Measurements from ENCODE around the gene EXOC6B.

EXOC6B gene

DNA sequence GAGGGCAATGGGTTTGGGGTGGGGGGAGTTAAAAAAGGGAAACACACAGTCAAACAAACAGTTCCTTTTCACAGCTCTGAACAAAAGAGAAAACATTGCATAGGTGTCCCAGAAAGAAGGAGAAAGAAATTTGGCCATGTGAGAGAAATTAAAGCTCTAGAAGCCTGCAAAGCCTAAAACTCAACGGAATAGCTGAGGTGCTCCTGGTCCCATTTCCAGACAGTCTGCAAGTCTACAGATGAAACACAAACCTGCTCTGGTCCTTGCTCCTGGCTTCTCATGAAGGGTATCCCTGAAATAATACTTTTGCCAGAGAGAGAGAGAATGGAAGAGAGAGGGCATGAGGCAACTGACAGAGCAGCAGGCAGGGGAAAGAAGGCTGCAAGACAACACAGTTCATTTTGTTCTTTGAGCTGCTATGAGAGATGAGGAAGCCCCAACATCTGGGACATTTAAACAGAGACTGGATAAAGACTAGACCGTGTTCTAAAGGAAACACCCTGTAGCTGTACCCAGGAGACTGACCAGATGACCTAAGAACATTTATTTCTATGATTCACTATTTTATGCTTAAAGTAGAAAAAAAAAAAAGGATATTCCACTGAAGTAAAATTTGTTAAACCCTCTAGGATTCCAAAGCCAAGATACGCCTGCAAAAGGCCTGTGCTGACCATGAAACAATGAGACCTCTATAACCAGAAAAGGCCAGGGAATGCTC is 620.9 kb downstream of the EXOC6B start:
- TF ChIP-seq, protein P1, sequence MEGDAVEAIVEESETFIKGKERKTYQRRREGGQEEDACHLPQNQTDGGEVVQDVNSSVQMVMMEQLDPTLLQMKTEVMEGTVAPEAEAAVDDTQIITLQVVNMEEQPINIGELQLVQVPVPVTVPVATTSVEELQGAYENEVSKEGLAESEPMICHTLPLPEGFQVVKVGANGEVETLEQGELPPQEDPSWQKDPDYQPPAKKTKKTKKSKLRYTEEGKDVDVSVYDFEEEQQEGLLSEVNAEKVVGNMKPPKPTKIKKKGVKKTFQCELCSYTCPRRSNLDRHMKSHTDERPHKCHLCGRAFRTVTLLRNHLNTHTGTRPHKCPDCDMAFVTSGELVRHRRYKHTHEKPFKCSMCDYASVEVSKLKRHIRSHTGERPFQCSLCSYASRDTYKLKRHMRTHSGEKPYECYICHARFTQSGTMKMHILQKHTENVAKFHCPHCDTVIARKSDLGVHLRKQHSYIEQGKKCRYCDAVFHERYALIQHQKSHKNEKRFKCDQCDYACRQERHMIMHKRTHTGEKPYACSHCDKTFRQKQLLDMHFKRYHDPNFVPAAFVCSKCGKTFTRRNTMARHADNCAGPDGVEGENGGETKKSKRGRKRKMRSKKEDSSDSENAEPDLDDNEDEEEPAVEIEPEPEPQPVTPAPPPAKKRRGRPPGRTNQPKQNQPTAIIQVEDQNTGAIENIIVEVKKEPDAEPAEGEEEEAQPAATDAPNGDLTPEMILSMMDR (conservative IDR thresholded peaks at IDR 0.05; ENCODE audit: low read length) = no peak
- peak; percentile 11 for DNase-seq (ENCODE audit: low read depth)

DNA sequence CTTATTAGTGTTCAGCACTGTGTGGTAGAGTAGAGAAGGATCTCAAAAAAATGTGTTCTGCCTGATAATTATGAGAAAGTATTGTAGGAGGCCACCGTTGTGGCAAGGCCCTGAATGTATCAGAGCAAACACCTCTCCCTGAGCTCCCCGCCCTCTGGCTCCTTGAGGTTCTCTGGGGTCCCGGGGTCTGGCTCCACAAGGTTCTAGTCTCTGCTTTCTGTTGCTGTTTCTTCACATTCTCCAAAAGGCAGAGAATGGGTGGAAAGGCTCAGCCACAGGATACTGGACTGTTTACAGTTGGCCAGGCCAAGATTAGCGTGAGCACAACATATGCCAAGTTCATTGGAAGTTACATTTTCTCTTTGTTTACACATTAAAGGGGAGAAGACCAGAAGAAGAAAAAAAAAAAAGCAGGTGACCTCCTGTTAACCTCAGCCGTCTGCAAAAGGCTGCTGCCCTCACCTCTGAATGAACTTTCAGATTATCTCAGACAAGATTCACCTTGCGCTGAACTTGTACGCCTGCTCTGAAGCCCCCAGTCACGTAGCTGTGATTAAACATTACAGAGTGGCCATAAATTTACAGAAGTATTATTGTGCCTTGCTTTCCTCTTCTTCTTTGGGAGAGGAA is 621.6 kb downstream of the EXOC6B start:
- DNase-seq (ENCODE audit: low read depth) = peak; percentile 2
- TF ChIP-seq, protein P1 (conservative IDR thresholded peaks at IDR 0.05; ENCODE audit: low read length) = no peak

More for the DNA sequence above, 620.9 kb downstream of the EXOC6B start:
- H3K4me3 ChIP-seq (ENCODE audit: low read length) = no peak overlapping the region

DNA sequence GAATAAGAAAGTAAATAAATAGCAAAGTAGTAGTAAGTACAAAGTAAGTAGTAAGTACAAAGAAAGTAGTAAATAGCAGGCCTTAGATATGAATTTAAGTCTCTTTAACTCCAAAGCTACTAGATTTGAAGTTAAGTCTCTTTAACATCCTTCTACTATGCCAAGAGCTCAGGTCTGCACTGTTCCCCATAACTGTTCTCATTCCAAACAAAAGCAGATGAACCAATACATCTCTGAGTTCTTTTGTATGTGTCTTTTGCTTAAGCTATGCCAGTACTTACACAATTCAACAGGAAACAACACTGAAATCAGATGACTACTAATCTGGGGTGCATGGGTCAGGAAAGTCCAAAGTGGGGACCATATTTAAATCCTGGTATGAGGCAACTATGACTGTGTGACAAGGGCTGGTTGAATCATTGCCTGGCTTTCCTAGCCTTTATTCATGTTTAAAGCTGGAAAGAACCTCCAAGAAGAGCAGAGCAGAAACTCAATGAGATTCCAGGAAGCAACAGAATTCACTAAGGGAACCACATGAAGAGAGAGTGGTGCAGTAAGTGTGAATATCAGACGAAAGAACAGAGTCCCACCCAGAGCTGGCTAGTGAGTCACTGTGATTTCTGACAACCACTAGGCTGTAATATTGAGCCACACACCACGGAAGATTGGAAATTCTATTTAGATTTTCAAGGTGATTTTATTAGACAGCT is 627.1 kb downstream of the EXOC6B start:
- TF ChIP-seq, protein P1 (conservative IDR thresholded peaks at IDR 0.05; ENCODE audit: low read length) = peak; percentile 54
- peak; percentile 78 for DNase-seq (ENCODE audit: low read depth)
- H3K4me3 ChIP-seq (ENCODE audit: low read length) = no peak overlapping the region

More for the DNA sequence above, 621.6 kb downstream of the EXOC6B start:
- no peak overlapping the region for H3K4me3 ChIP-seq (ENCODE audit: low read length)

DNA sequence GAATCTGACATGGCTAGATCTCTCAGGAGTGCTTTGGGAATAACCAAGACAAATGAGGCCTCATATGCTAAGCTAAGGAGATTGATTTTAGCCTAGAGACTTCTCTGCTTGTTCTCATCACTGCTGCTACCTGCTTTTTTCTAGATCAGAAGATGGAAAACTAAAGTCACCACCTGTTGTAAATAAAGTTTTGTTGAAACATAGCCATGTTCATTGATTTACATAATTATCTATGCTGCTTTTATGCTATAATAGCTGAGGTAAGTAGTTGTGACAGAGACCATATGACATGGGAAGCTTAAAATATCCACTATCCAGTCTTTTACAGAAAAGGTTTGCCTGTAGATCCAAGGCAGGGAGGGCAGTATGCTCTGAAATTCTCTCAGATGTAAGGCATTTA is 632.1 kb downstream of the EXOC6B start:
- TF ChIP-seq, protein P1 (conservative IDR thresholded peaks at IDR 0.05; ENCODE audit: low read length) = no peak
- no peak for DNase-seq (ENCODE audit: low read depth)
- no peak overlapping the region for H3K4me3 ChIP-seq (ENCODE audit: low read length)

DNA sequence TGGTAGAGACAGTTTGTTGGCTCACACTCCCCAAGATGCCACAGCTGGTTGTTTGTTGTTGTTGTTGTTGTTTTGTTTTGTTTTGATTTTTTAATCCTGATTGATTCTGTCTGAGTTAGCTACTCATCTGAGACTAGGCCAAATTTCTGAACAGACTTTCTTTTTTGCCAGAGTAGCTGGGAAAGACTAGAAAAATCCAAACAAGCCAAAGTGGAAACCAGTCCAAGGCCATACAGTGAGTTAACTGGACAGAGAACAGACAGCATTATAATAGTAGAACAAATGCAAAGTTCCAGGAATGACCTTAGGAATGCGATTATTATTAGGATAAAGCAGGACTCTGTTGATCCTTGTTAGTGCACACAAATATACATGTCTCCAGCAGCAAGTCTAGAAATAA is 634.4 kb downstream of the EXOC6B start:
- DNase-seq (ENCODE audit: low read depth) = no peak
- TF ChIP-seq, protein P1 (conservative IDR thresholded peaks at IDR 0.05; ENCODE audit: low read length) = no peak
- H3K4me3 ChIP-seq (ENCODE audit: low read length) = no peak overlapping the region

DNA sequence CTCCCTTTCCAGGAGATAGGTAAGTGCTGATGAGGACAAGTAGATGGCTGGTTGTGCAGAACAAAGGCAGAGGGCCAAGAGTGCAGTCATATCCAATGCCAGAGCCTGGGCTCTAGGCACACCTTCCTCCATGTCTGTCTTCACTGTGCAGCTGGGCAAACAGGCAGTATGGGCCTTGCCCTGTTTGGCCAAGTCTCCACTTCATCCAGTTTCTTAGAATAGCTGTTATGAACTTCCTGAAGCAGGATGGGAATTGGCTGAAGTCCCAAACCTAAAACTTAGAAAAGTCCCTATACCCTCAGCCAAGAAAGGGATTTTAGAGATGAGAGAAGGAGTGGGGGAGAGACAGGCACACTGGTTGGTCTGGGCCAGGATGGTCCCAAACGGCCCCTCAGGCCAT is 640.6 kb downstream of the EXOC6B start:
- DNase-seq (ENCODE audit: low read depth) = no peak
- TF ChIP-seq, protein P1 (conservative IDR thresholded peaks at IDR 0.05; ENCODE audit: low read length) = no peak
- H3K4me3 ChIP-seq (ENCODE audit: low read length) = no peak overlapping the region

Data from AG10803 (cell line).